HG03135 (cell line): ENCODE results near the gene ECI2.
"Not testable (repeated sequence)": the region's sequence is repeated elsewhere in the genome, so short reads cannot be mapped to it uniquely, and the experiment has no call there.

Experiments used
- ATAC-seq: cut with Tn5 transposase; IDR thresholded peaks from one replicate; pipeline ENCODE4 v1.9.1; 2021; ENCODE audit warnings: mild to moderate bottlenecking, moderate library complexity; ENCODE audit not compliant: unreplicated experiment

ECI2 gene

GRCh38 chr6:4105980-4106536 is 29.3 kb downstream of the ECI2 start:
- no peak for ATAC-seq

- no peak for ATAC-seq
Observed at GRCh38 chr6:4103929-4104328, 31.4 kb downstream of the ECI2 start.

GRCh38 chr6:4102687-4103244 is 32.6 kb downstream of the ECI2 start:
- ATAC-seq: no peak

- no peak for ATAC-seq
Observed at GRCh38 chr6:4101298-4101697, 34.1 kb downstream of the ECI2 start.

GRCh38 chr6:4100655-4101054 is 34.7 kb downstream of the ECI2 start:
- no peak for ATAC-seq

GRCh38 chr6:4093288-4093687 is 42.1 kb downstream of the ECI2 start:
- ATAC-seq: no peak

GRCh38 chr6:4091941-4092340 is 43.4 kb downstream of the ECI2 start:
- no peak for ATAC-seq

GRCh38 chr6:4090043-4090442 is 45.3 kb downstream of the ECI2 start:
- not testable (repeated sequence) for ATAC-seq

GRCh38 chr6:4088704-4089103 is 46.7 kb downstream of the ECI2 start:
- ATAC-seq: no peak

GRCh38 chr6:4085332-4085700 is 50.1 kb downstream of the ECI2 start:
- no peak for ATAC-seq

GRCh38 chr6:4084444-4085331 is 50.7 kb downstream of the ECI2 start:
- no peak for ATAC-seq

GRCh38 chr6:4078691-4079471 is 56.5 kb downstream of the ECI2 start, which contains the start of gene FAM217A:
Gene FAM217A (minus strand): TSS chr6:4079137. CDS start chr6:4077414, 1,723 bp downstream.
- no peak for ATAC-seq

- ATAC-seq: no peak
Observed at GRCh38 chr6:4074478-4075235, 60.7 kb downstream of the ECI2 start.

GRCh38 chr6:4071330-4071729 is 64.0 kb downstream of the ECI2 start:
- ATAC-seq: no peak

GRCh38 chr6:4069199-4069598 is 66.2 kb downstream of the ECI2 start:
- ATAC-seq: no peak

- ATAC-seq: no peak
Observed at GRCh38 chr6:4067673-4068072, 67.7 kb downstream of the ECI2 start.

- no peak for ATAC-seq
Observed at GRCh38 chr6:4066029-4066755, 69.2 kb downstream of the ECI2 start.
